GM23248 (cell line): ENCODE results near the gene HOXA3. TPM values are rescaled to one million over a fixed set of nuclear protein-coding genes. Genes with fewer than 3 reads are reported as not detected.

Experiments
- DNase-seq: peaks from one replicate; pipeline ENCODE4 v3.0.0-alpha.2; 2015
- H2AFZ ChIP-seq: fragments of 200-600 bp; sonication (generic); 2 replicates; pipeline ENCODE4 v1.6.1; 2016; ENCODE audit warnings: antibody characterized with exemption
- H3F3A ChIP-seq: fragments of 200-600 bp; sonication (generic); 2 replicates; pipeline ENCODE4 v1.6.1; 2016; ENCODE audit warnings: mild to moderate bottlenecking, antibody characterized with exemption, mixed run types; ENCODE audit not compliant: insufficient read depth
- H3K27ac ChIP-seq: fragments of 200-600 bp; sonication (generic); 2 replicates; pipeline ENCODE4 v1.5.1; 2016; ENCODE audit warnings: mild to moderate bottlenecking
- H3K27me3 ChIP-seq: fragments of 200-600 bp; sonication (generic); replicated peaks from 2 replicates; pipeline ENCODE4 v1.6.1; 2016; ENCODE audit warnings: mild to moderate bottlenecking; ENCODE audit not compliant: insufficient read depth
- H3K36me3 ChIP-seq: fragments of 200-600 bp; sonication (generic); 2 replicates; pipeline ENCODE4 v1.6.1; 2016; ENCODE audit warnings: low read depth, mild to moderate bottlenecking
- H3K4me1 ChIP-seq: fragments of 200-600 bp; sonication (generic); 2 replicates; pipeline ENCODE4 v1.6.1; 2016; ENCODE audit warnings: mild to moderate bottlenecking; ENCODE audit not compliant: insufficient read depth
- H3K4me2 ChIP-seq: fragments of 200-600 bp; sonication (generic); one replicate; pipeline ENCODE4 v1.6.1; 2016; ENCODE audit warnings: mild to moderate bottlenecking; ENCODE audit not compliant: unreplicated experiment
- H3K4me3 ChIP-seq: fragments of 200-600 bp; sonication (generic); 2 replicates; pipeline ENCODE4 v1.5.1; 2016; ENCODE audit warnings: mild to moderate bottlenecking
- H3K79me2 ChIP-seq: fragments of 200-600 bp; sonication (generic); 2 replicates; pipeline ENCODE4 v1.6.1; 2016; ENCODE audit warnings: mild to moderate bottlenecking; ENCODE audit not compliant: insufficient read depth
- H3K9ac ChIP-seq: fragments of 200-600 bp; sonication (generic); 2 replicates; pipeline ENCODE4 v1.6.1; 2016; ENCODE audit warnings: mild to moderate bottlenecking
- H3K9me2 ChIP-seq: fragments of 200-600 bp; sonication (generic); 2 replicates; pipeline ENCODE4 v1.6.1; 2016; ENCODE audit warnings: mixed run types, mild to moderate bottlenecking, moderate library complexity; ENCODE audit not compliant: insufficient read depth
- H3K9me3 ChIP-seq: fragments of 200-600 bp; sonication (generic); one replicate; pipeline ENCODE4 v1.6.1; 2017; ENCODE audit warnings: low read depth
- H4K20me1 ChIP-seq: fragments of 200-600 bp; sonication (generic); 2 replicates; pipeline ENCODE4 v1.6.0; 2016; ENCODE audit not compliant: insufficient read depth
- EZH2 ChIP-seq: fragments of 200-600 bp; sonication (generic); IDR thresholded peaks from 2 replicates; pipeline ENCODE4 v1.6.1; 2018; ENCODE audit warnings: antibody characterized with exemption, mild to moderate bottlenecking; ENCODE audit not compliant: insufficient read depth, poor library complexity, severe bottlenecking
- EZH2phosphoT487 ChIP-seq: fragments of 200-600 bp; sonication (generic); IDR thresholded peaks from 2 replicates; pipeline ENCODE4 v1.6.1; 2018; ENCODE audit warnings: antibody characterized with exemption, moderate library complexity, mild to moderate bottlenecking, low read depth; ENCODE audit not compliant: insufficient read depth
- WGBS, 2 experiments: methylation state at CpG; one replicate each; pipeline ENCODE4 v1.1.6; 2015 to 2017; ENCODE audit warnings: low lambda C conversion rate in 2 of 2, low coverage in 1 of 2; ENCODE audit errors: missing lambda C conversion rate in 2 of 2; 5-methylcytosine and 5-hydroxymethylcytosine counted together
- in situ Hi-C: fragments of 300-500 bp; cut with MboI; formaldehyde crosslinking; loops from 2 replicates; pipeline ENCODE4 v1.15.0; 2020
- polyA plus RNA-seq: library from polyadenylated mRNA; unstranded; fragments of >200 nt; fragmentation: Nextera tagmentation; extraction: Ambion mirVana; gene quantifications from 2 replicates; pipeline ENCODE4 v1.2.1, GENCODE V29; 2016
- total RNA-seq: library from RNA; depleted of rRNA; stranded (reverse); fragments of >200 nt; shearing (Covaris generic); gene quantifications from 2 replicates; pipeline ENCODE4 v1.2.3, GENCODE V29; 2014

HOXA3 gene
- total and polyA plus RNA-seq, 2 experiments from 2014 or later, result 1.2 to 2.1 TPM

DNA sequence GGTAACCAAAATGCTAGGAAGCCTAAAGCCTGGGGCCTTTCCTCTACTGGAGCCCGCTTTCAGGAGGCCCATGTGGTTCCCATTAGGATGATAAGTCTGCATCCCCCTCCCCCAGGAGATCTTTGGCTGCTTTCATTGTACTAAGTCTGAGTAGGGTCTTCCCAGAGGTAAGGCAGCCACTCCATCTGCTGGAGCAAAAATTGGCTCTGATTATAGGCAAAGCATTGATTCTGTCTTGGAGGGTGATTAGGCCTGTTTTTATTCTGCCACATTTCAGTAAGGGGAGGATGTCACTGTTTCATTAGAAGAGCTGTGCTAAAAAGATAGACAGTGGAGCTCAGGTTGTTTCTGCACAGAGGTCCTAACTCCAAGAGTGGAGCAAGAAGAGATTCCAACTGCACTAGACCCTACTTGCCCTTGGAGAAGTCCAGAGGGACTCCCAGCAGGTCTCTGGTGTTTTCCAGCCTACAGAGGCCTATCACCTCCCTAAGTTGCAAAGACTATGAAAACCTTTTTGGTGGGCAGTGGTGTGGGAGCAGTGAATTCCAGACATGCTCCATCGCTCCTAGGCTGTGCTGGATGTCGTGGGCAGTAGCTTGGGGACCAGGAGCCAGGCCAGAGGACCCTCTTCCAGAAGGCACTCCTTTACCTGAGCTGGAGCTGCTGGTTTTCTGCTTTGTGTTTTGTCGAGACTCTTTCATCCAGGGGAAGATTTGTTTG lies 42.8 kb downstream of the HOXA3 start:
- in situ Hi-C loops, result loop anchor here (10.0 kb wide), 1 partner anchor 255 kb away; no protein-coding TSS in a partner anchor
- H3K27ac ChIP-seq, result no peak overlapping the region
- H3K9me3 ChIP-seq, result no peaks in the 10 kb centered on the region
- H3K4me3 ChIP-seq, result no peak overlapping the region
- WGBS, 2 experiments, result 87 to 90% methylated on average over 4 of the region's 4 CpGs
- H3K9ac ChIP-seq, result no peak overlapping the region
- peaks cover 6% of the 10 kb centered on the region; the same call in 1 of the 2 replicates for H3K36me3 ChIP-seq
- H3K4me2 ChIP-seq, result no peak overlapping the region
- no peaks in the 10 kb centered on the region for H3K79me2 ChIP-seq
- no peak for DNase-seq
- H3K27me3 ChIP-seq, result no peaks in the 10 kb centered on the region
- TF ChIP-seq EZH2phosphoT487 (no peak), EZH2 (no peak)
- peaks cover 7% of the 10 kb centered on the region; the same call in 1 of the 2 replicates for H3K4me1 ChIP-seq
- peaks cover 11% of the 10 kb centered on the region; the same call in 1 of the 2 replicates for H3F3A ChIP-seq
- H3K9me2 ChIP-seq, result no peaks in the 10 kb centered on the region
- H4K20me1 ChIP-seq, result no peaks in the 10 kb centered on the region
- H2AFZ ChIP-seq, result no peak overlapping the region

DNA sequence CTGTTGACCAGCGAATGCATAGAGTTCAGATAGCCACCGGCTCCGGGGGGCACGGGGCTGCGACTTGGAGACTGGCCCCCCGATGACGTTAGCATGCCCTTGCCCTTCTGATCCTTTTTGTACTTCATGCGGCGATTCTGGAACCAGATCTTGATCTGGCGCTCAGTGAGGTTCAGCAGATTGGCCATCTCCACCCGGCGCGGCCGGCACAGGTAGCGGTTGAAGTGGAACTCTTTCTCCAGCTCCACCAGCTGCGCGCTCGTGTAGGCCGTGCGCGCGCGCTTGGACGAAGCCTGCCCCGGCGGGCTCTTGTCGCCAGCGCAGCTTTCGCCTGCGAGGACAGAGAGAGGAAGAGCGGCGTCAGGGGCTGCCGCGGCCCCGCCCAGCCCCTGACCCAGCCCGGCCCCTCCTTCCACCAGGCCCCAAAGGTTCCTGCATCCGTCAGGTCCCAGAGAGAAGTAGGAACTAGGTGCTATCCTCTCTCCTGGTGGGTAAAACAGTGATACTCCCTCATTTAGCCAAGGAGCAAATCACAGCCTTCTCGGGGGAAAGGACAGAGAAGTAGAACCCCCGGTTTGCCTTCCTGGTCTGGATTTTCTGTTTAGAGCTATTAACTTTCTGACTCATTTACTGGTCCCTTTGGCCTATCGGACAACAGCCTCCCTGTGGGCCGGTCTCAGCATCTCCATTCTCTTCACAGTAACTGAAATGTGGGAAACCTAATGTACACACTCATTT lies 43.8 kb downstream of the HOXA3 start:
- Histone ChIP-seq H3K27me3 (no peaks in the 10 kb centered on the region), H3F3A (peaks cover 11% of the 10 kb centered on the region; the same call in 1 of the 2 replicates), H3K9me2 (no peaks in the 10 kb centered on the region), H3K9ac (no peak overlapping the region), H3K79me2 (no peaks in the 10 kb centered on the region), H3K36me3 (peaks cover 6% of the 10 kb centered on the region; the same call in 1 of the 2 replicates), H3K9me3 (no peaks in the 10 kb centered on the region), H4K20me1 (no peaks in the 10 kb centered on the region), H3K4me2 (no peak overlapping the region), H2AFZ (no peak overlapping the region), H3K27ac (no peak overlapping the region), H3K4me3 (no peak overlapping the region), H3K4me1 (peaks cover 7% of the 10 kb centered on the region; the same call in 1 of the 2 replicates)
- WGBS, 2 experiments, result 93 to 96% methylated on average over 31 to 41 of the region's 41 CpGs
- in situ Hi-C loops, result loop anchor here (10.0 kb wide), 1 partner anchor 254 kb away; no protein-coding TSS in a partner anchor
- DNase-seq, result peak; percentile 17
- TF ChIP-seq EZH2, result no peak
- TF ChIP-seq EZH2phosphoT487, result no peak

DNA sequence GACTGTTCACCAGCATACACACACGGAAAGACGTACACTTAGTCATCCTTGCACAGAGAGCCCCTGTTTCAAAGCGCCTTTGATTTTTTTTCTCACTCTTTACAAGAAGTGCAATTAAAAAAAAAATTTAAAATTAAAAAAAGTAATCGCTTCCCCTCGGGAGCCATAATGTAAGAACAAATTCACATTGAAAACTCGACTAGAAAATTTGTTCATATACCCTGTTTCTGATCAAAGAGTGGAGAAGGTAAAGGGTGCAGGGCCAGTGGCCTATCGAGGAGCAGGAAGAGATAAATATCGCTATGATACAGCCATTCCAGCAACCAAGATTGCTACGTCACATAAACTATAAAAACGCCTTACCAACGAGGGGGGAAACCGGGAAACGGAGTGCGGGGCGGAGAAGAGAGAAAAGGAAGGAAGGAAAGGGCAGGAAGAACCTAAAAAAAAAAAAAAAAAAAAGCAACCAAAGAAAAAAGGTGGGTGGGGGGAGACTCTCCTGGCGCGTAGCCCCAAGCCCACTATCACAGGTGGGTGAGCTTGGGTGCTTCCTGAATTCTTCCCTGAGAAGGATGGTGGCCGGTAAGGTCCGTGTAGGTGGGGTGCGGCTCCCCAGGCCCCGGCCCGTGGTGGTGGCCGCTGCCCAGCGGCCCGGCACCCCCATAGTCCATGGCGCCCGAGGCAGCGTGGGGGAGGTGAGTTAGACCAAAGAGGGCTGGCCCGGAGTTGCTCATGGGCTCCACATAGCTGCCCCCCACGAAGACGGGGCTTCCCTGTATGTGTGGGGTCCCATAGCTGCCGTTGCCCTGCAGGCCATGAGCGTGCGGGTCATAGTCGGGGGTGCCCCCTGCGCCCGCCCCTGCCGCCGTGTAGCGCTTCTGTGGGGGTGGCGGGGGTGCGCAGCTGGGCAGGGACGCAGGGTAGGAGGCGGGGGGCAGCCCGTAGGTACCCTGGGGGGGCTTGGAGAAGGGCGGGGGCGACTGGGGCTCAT lies 44.7 kb downstream of the HOXA3 start:
- H3K27me3 ChIP-seq, result no peaks in the 10 kb centered on the region
- in situ Hi-C loops, result loop anchor here (10.0 kb wide), 1 partner anchor 253 kb away; no protein-coding TSS in a partner anchor
- DNase-seq, result no peak

More for the DNA sequence above, 44.7 kb downstream of the HOXA3 start:
- no peaks in the 10 kb centered on the region for H3K9me3 ChIP-seq
- H3K27ac ChIP-seq, result no peak overlapping the region
- peaks cover 15% of the 10 kb centered on the region; the same call in 1 of the 2 replicates for H3F3A ChIP-seq
- H3K79me2 ChIP-seq, result no peaks in the 10 kb centered on the region
- no peak overlapping the region for H2AFZ ChIP-seq
- no peak overlapping the region for H3K4me3 ChIP-seq
- no peak for TF ChIP-seq EZH2
- TF ChIP-seq EZH2phosphoT487, result no peak
- no peak overlapping the region for H3K9ac ChIP-seq
- WGBS, 2 experiments, result 90 to 93% methylated on average over 37 to 42 of the region's 47 CpGs
- peaks cover 7% of the 10 kb centered on the region; the same call in 1 of the 2 replicates for H3K4me1 ChIP-seq
- no peaks in the 10 kb centered on the region for H3K9me2 ChIP-seq
- H4K20me1 ChIP-seq, result no peaks in the 10 kb centered on the region
- H3K36me3 ChIP-seq, result peaks cover 6% of the 10 kb centered on the region; the same call in 1 of the 2 replicates
- H3K4me2 ChIP-seq, result no peak overlapping the region
